ENCODE measurements around the gene PIK3IP1.

- TF ChIP-seq CTCF (conservative IDR thresholded peaks at IDR 0.05) (no peak), ZFX (IDR thresholded peaks at IDR 0.05) (no peak)
Observed at GRCh38 chr22:31276426-31277167, 15.7 kb downstream of the PIK3IP1 start.
